ENCODE measurements around the gene RNASEH2A. TPM values are rescaled to one million over a fixed set of nuclear protein-coding genes. Genes with fewer than 3 reads are reported as not detected.

RNASEH2A gene
- total and polyA plus RNA-seq, 2 of the 13 experiments (the other 11 are each of a cell fraction or from before 2014, with no cell fraction given), result 25.1 to 35.8 TPM

DNA sequence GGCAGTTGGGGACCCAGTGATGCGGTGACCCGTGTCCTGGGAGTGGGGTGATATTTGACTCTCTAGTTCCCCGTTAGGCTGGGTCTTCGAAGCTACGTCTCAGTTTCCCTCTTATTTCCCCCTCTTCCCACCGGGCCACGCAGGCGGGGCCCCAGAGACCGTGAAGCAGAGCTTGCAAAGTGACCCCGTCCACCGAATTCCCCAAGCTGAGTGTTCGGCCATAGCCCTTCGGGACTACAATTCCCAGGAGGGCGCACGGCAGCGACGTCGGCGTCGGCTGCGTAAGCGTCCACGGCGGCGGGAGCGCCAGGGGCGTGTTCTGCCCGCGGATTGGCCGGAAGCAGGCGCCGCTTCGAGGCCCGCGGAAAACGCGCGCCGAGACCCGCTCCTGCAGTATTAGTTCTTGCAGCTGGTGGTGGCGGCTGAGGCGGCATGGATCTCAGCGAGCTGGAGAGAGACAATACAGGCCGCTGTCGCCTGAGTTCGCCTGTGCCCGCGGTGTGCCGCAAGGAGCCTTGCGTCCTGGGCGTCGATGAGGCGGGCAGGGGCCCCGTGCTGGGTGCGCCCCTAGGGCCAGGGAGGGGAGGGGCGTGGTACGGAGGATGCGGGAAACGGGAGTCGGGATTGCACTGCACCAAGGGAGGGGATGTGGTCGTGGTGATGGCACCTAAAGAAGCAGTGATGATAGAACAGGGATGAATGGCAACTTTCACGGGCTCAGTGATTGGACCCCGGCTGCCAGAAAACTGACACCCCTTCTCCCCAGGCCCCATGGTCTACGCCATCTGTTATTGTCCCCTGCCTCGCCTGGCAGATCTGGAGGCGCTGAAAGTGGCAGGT, at the start of gene RNASEH2A (continued):
- TF ChIP-seq SP1 (IDR thresholded peaks at IDR 0.05) (no peak), SP1 (CRISPR knock-in tag; IDR thresholded peaks at IDR 0.05) (peak; percentile 85), RARA (CRISPR knock-in tag; IDR thresholded peaks at IDR 0.05) (peak; percentile 25; the same call in 1 of the 2 replicates), NR2F2 (IDR thresholded peaks at IDR 0.05; ENCODE audit: borderline replicate concordance, low read depth) (no peak; the same call in 1 of the 2 replicates), AGO1 (IDR thresholded peaks at IDR 0.05; ENCODE audit: low read depth, low read length, poor library complexity, severe bottlenecking) (peak; percentile 35), ZFAT (CRISPR knock-in tag; conservative IDR thresholded peaks at IDR 0.05) (0 out of 2 replicates have a peak, but pooled peaks have one; percentile 47), MTA3 (CRISPR knock-in tag; IDR thresholded peaks at IDR 0.05) (no peak), MIER2 (CRISPR knock-in tag; IDR thresholded peaks at IDR 0.05) (peak; percentile 70), KMT2A (CRISPR knock-in tag; IDR thresholded peaks at IDR 0.05) (peak; percentile 79; the same call in 1 of the 2 replicates), PAXIP1 (CRISPR knock-in tag; conservative IDR thresholded peaks at IDR 0.05) (peak; percentile 28; the same call in 1 of the 2 replicates), JARID2 (CRISPR knock-in tag; IDR thresholded peaks at IDR 0.05; ENCODE audit: insufficient replicate concordance) (no peak), FIP1L1 (IDR thresholded peaks at IDR 0.05; ENCODE audit: borderline replicate concordance, insufficient read depth, low read depth, low read length) (no peak), NR2F6 (IDR thresholded peaks at IDR 0.05) (no peak), NR2F6 (CRISPR knock-in tag; IDR thresholded peaks at IDR 0.05) (no peak), ZNF329 (CRISPR knock-in tag; IDR thresholded peaks at IDR 0.05; ENCODE audit: low read depth) (peak; percentile 53; the same call in 1 of the 2 replicates), ZNF335 (CRISPR knock-in tag; IDR thresholded peaks at IDR 0.05) (0 out of 2 replicates have a peak, but pooled peaks have one; percentile 18), ZNF570 (CRISPR knock-in tag; IDR thresholded peaks at IDR 0.05; ENCODE audit: borderline replicate concordance) (no peak), KLF6 (CRISPR knock-in tag; IDR thresholded peaks at IDR 0.05) (0 out of 2 replicates have a peak, but pooled peaks have one; percentile 57), CC2D1A (CRISPR knock-in tag; IDR thresholded peaks at IDR 0.05) (no peak), ZNF557 (CRISPR knock-in tag; IDR thresholded peaks at IDR 0.05) (0 out of 2 replicates have a peak, but pooled peaks have one; percentile 75), FOXK1 (CRISPR knock-in tag; IDR thresholded peaks at IDR 0.05; ENCODE audit: borderline replicate concordance, low read depth) (peak; percentile 70; the same call in 1 of the 2 replicates), ZNF549 (CRISPR knock-in tag; IDR thresholded peaks at IDR 0.05) (no peak), DNMT3B (CRISPR knock-in tag; conservative IDR thresholded peaks at IDR 0.05) (0 out of 2 replicates have a peak, but pooled peaks have one; percentile 33), ZBTB14 (CRISPR knock-in tag; IDR thresholded peaks at IDR 0.05) (peak; percentile 60; the same call in 1 of the 2 replicates)
- TF ChIP-seq, protein P1, sequence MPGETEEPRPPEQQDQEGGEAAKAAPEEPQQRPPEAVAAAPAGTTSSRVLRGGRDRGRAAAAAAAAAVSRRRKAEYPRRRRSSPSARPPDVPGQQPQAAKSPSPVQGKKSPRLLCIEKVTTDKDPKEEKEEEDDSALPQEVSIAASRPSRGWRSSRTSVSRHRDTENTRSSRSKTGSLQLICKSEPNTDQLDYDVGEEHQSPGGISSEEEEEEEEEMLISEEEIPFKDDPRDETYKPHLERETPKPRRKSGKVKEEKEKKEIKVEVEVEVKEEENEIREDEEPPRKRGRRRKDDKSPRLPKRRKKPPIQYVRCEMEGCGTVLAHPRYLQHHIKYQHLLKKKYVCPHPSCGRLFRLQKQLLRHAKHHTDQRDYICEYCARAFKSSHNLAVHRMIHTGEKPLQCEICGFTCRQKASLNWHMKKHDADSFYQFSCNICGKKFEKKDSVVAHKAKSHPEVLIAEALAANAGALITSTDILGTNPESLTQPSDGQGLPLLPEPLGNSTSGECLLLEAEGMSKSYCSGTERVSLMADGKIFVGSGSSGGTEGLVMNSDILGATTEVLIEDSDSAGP (CRISPR knock-in tag; IDR thresholded peaks at IDR 0.05; ENCODE audit: borderline replicate concordance), result peak; percentile 92
